H1 (cell line): Measurements from ENCODE around the gene PPP1R14B. TPM values are rescaled to one million over a fixed set of nuclear protein-coding genes. Genes with fewer than 3 reads are reported as not detected.

Experiments used
- CTCF ChIA-PET: fragments of 300-600 bp; sonication (Branson Sonifier 250); formaldehyde crosslinking; loops from one replicate; lab custom pipeline; 2021; ENCODE audit not compliant: partially characterized antibody; lab: Charles Lee
- POLR2A ChIA-PET: fragments of 300-600 bp; sonication (Branson Sonifier 250); formaldehyde crosslinking; loops from one replicate; lab custom pipeline; 2021; ENCODE audit warnings: inconsistent platforms; ENCODE audit not compliant: partially characterized antibody; lab: Charles Lee
- DNase-seq, 2 experiments: peaks; one replicate each; pipeline versions ENCODE4 v3.0.0 to v3.0.0-alpha.2; 2010 to 2022; ENCODE audit warnings: low spot score in 2 of 2, low read depth in 1 of 2, mixed read lengths in 1 of 2
- FAIRE-seq: peaks from 2 replicates; lab custom pipeline; 2011; peaks lifted over from hg19 to GRCh38; lab: Jason Lieb, UNC
- H2AFZ ChIP-seq: 2 replicates; pipeline ENCODE4 v1.8.1; 2012; ENCODE audit warnings: low read length, inconsistent platforms
- H2AK5ac ChIP-seq: 2 replicates; pipeline ENCODE4 v1.6.1; 2013; ENCODE audit warnings: low read depth, low read length
- H2BK120ac ChIP-seq: replicated peaks from 2 replicates; pipeline ENCODE3; 2013; ENCODE audit warnings: low read depth, low read length, inconsistent platforms
- H2BK12ac ChIP-seq: 2 replicates; pipeline ENCODE4 v1.6.1; 2013; ENCODE audit warnings: low read depth, low read length
- H2BK15ac ChIP-seq: 2 replicates; pipeline ENCODE4 v1.6.1; 2013; ENCODE audit warnings: low read length
- H2BK20ac ChIP-seq: 2 replicates; pipeline ENCODE4 v1.6.1; 2013; ENCODE audit warnings: low read length
- H2BK5ac ChIP-seq: 2 replicates; pipeline ENCODE4 v1.6.1; 2013; ENCODE audit warnings: low read depth, low read length
- H3K14ac ChIP-seq: 2 replicates; pipeline ENCODE4 v1.6.1; 2013; ENCODE audit warnings: inconsistent platforms; ENCODE audit not compliant: insufficient read length
- H3K18ac ChIP-seq: 2 replicates; pipeline ENCODE4 v1.6.1; 2013; ENCODE audit warnings: low read length; ENCODE audit errors: extremely low read depth
- H3K23ac ChIP-seq: 2 replicates; pipeline ENCODE4 v1.6.1; 2013; ENCODE audit warnings: inconsistent platforms; ENCODE audit not compliant: insufficient read length
- H3K23me2 ChIP-seq: 2 replicates; pipeline ENCODE4 v1.6.1; 2013; ENCODE audit warnings: low read depth, low read length
- H3K27ac ChIP-seq: 2 replicates; pipeline ENCODE4 v1.6.1; 2011; ENCODE audit warnings: low read depth, low read length, inconsistent platforms
- H3K27me3 ChIP-seq, 4 experiments: replicated peaks in 1 of 4; 1 replicate in 1 of 4; 2 replicates in 3 of 4; pipeline versions ENCODE4 v1.6.1 to v1.8.1; 2011 to 2013; ENCODE audit warnings: low read length in 3 of 4, mild to moderate bottlenecking in 3 of 4, inconsistent platforms in 2 of 4, mixed read lengths in 2 of 4, moderate library complexity in 1 of 4; ENCODE audit not compliant: control insufficient read depth in 3 of 4, insufficient read depth in 3 of 4; ENCODE audit errors: extremely low read depth in 1 of 4
- H3K36me3 ChIP-seq, 4 experiments: 2 replicates each; pipeline versions ENCODE4 v1.6.1 to v1.8.1; 2011 to 2013; ENCODE audit warnings: mild to moderate bottlenecking in 4 of 4, low read length in 3 of 4, moderate library complexity in 2 of 4, control low read depth in 1 of 4, inconsistent platforms in 1 of 4; ENCODE audit not compliant: insufficient read depth in 4 of 4, control insufficient read depth in 2 of 4
- H3K4ac ChIP-seq: replicated peaks from 2 replicates; pipeline ENCODE3; 2013; ENCODE audit warnings: low read length, low read depth, mixed read lengths, inconsistent platforms; ENCODE audit not compliant: insufficient read length
- H3K4me1 ChIP-seq, 4 experiments: replicated peaks in 1 of 4; 1 replicate in 1 of 4; 2 replicates in 3 of 4; pipeline versions ENCODE4 v1.6.1 to v1.8.1; 2011 to 2013; ENCODE audit warnings: low read length in 3 of 4, inconsistent platforms in 2 of 4, mixed read lengths in 1 of 4; ENCODE audit not compliant: insufficient read depth in 4 of 4, control insufficient read depth in 3 of 4
- H3K4me2 ChIP-seq, 2 experiments: 2 replicates each; pipeline versions ENCODE4 v1.6.1 to v1.8.1; 2011 to 2013; ENCODE audit warnings: low read depth in 2 of 2, low read length in 2 of 2, control low read depth in 1 of 2, inconsistent platforms in 1 of 2, mild to moderate bottlenecking in 1 of 2; ENCODE audit not compliant: insufficient read depth in 1 of 2
- H3K4me3 ChIP-seq, 4 experiments: fragments of 200-600, 300-600 bp in 1 of 4; sonication (generic), shearing (Covaris generic), sonication (Bioruptor Twin) in 1 of 4; 2 replicates each; pipeline versions ENCODE4 v1.5.1 to v1.8.1; 2011 to 2016; ENCODE audit warnings: low read length in 4 of 4, low read depth in 3 of 4, control low read depth in 2 of 4, inconsistent platforms in 2 of 4, mild to moderate bottlenecking in 2 of 4, mixed read lengths in 1 of 4, moderate library complexity in 1 of 4; ENCODE audit not compliant: insufficient read depth in 2 of 4; ENCODE audit errors: extremely low read depth in 1 of 4
- H3K56ac ChIP-seq: replicated peaks from 2 replicates; pipeline ENCODE3; 2013; ENCODE audit warnings: low read depth, mild to moderate bottlenecking, mixed read lengths, low read length, inconsistent platforms; ENCODE audit not compliant: insufficient read length
- H3K79me1 ChIP-seq: 2 replicates; pipeline ENCODE4 v1.6.1; 2013; ENCODE audit warnings: low read depth, low read length, control low read depth
- H3K79me2 ChIP-seq, 2 experiments: 2 replicates each; pipeline versions ENCODE4 v1.6.1 to v1.8.1; 2012 to 2013; ENCODE audit warnings: low read length in 2 of 2, mild to moderate bottlenecking in 2 of 2, inconsistent platforms in 1 of 2; ENCODE audit not compliant: insufficient read depth in 2 of 2, control insufficient read depth in 1 of 2
- H3K9ac ChIP-seq, 4 experiments: replicated peaks in 1 of 4; 1 replicate in 1 of 4; 2 replicates in 3 of 4; pipeline versions ENCODE4 v1.6.1 to v1.8.1; 2011 to 2013; ENCODE audit warnings: low read depth in 3 of 4, low read length in 3 of 4, control low read depth in 2 of 4, mild to moderate bottlenecking in 2 of 4, moderate library complexity in 2 of 4, inconsistent platforms in 1 of 4; ENCODE audit errors: extremely low read depth in 1 of 4
- H3K9me3 ChIP-seq, 2 experiments: 2 replicates each; pipeline versions ENCODE4 v1.6.1 to v1.8.1; 2012 to 2013; ENCODE audit warnings: mild to moderate bottlenecking in 2 of 2, moderate library complexity in 2 of 2, control low read depth in 1 of 2, inconsistent platforms in 1 of 2, low read depth in 1 of 2, low read length in 1 of 2, mixed read lengths in 1 of 2; ENCODE audit not compliant: insufficient read depth in 2 of 2
- H4K20me1 ChIP-seq, 2 experiments: replicated peaks in 1 of 2; 2 replicates each; pipeline versions ENCODE3 to v1.8.1; 2011 to 2013; ENCODE audit warnings: inconsistent platforms in 2 of 2, low read length in 2 of 2, mild to moderate bottlenecking in 1 of 2; ENCODE audit not compliant: insufficient read depth in 2 of 2, control insufficient read depth in 1 of 2
- H4K5ac ChIP-seq: 2 replicates; pipeline ENCODE4 v1.6.1; 2013; ENCODE audit warnings: low read length, low read depth, mixed read lengths, inconsistent platforms; ENCODE audit not compliant: insufficient read length
- H4K8ac ChIP-seq: 2 replicates; pipeline ENCODE4 v1.8.0; 2013; ENCODE audit warnings: mild to moderate bottlenecking, moderate library complexity, low read length, inconsistent platforms; ENCODE audit not compliant: insufficient read depth; ENCODE audit errors: extremely low read depth
- H4K91ac ChIP-seq: replicated peaks from 2 replicates; pipeline ENCODE3; 2013; ENCODE audit warnings: low read length, mixed read lengths, inconsistent platforms; ENCODE audit not compliant: insufficient read length
- CBX8 ChIP-seq: fragments of 300-800, 300-1000 bp; sonication (generic); IDR thresholded peaks from 2 replicates; pipeline ENCODE4 v1.7.1; 2016; ENCODE audit warnings: low read depth, low read length, borderline replicate concordance
- CHD2 ChIP-seq: IDR thresholded peaks from 2 replicates; pipeline ENCODE4 v1.6.1; 2012; ENCODE audit warnings: low read length, improper control_type of control experiment
- CREB1 ChIP-seq: IDR thresholded peaks from 2 replicates; pipeline ENCODE4 v1.6.1; 2012; ENCODE audit warnings: inconsistent platforms
- CTBP2 ChIP-seq: IDR thresholded peaks from 2 replicates; pipeline ENCODE4 v1.7.0; 2011; ENCODE audit warnings: borderline replicate concordance, mild to moderate bottlenecking, moderate library complexity, mixed read lengths, low read length; ENCODE audit not compliant: insufficient read depth, insufficient read length
- GABPA ChIP-seq: IDR thresholded peaks from 2 replicates; pipeline ENCODE4 v1.6.1; 2011; ENCODE audit warnings: mild to moderate bottlenecking, low read length, moderate library complexity, borderline replicate concordance; ENCODE audit not compliant: insufficient read depth
- GTF2F1 ChIP-seq: IDR thresholded peaks from 2 replicates; pipeline ENCODE4 v1.6.1; 2012; ENCODE audit warnings: low read depth, low read length, improper control_type of control experiment, borderline replicate concordance
- JUN ChIP-seq: IDR thresholded peaks from 2 replicates; pipeline ENCODE4 v1.6.1; 2011; ENCODE audit warnings: low read depth, mild to moderate bottlenecking, improper control_type of control experiment, low read length
- KDM1A ChIP-seq: fragments of 200-600, 300-600 bp; sonication (generic); IDR thresholded peaks from 2 replicates; pipeline ENCODE4 v1.7.1; 2016; ENCODE audit warnings: mild to moderate bottlenecking, low read length, borderline replicate concordance
- MAX ChIP-seq: IDR thresholded peaks from 2 replicates; pipeline ENCODE4 v1.6.1; 2012; ENCODE audit warnings: inconsistent platforms
- NANOG ChIP-seq: IDR thresholded peaks from 2 replicates; pipeline ENCODE4 v1.6.1; 2011; ENCODE audit warnings: low read length, low read depth, mild to moderate bottlenecking, inconsistent platforms; ENCODE audit not compliant: insufficient read depth, poor library complexity, severe bottlenecking
- NRF1 ChIP-seq: IDR thresholded peaks from 2 replicates; pipeline ENCODE4 v1.6.1; 2011; ENCODE audit warnings: mild to moderate bottlenecking, low read depth, low read length, improper control_type of control experiment
- RFX5 ChIP-seq: IDR thresholded peaks from 2 replicates; pipeline ENCODE4 v1.6.1; 2011; ENCODE audit warnings: low read depth, low read length, improper control_type of control experiment, borderline replicate concordance
- WGBS, 2 experiments: shearing (Covaris generic) in 1 of 2; methylation state at CpG; one replicate each; pipeline versions ENCODE4 v1.1.6 to v1.1.7; 2013 to 2015; ENCODE audit warnings: low lambda C conversion rate in 2 of 2, mixed read lengths in 2 of 2, inconsistent platforms in 1 of 2, low coverage in 1 of 2, missing lambda C conversion rate in 1 of 2; ENCODE audit not compliant: insufficient replicate concordance in 2 of 2, insufficient coverage in 1 of 2, insufficient read length in 1 of 2; ENCODE audit errors: extremely low coverage in 1 of 2, missing lambda C conversion rate in 1 of 2; 5-methylcytosine and 5-hydroxymethylcytosine counted together
- polyA plus RNA-seq, 7 experiments: library from polyadenylated mRNA; depleted of rRNA in 3 of 7; stranded (reverse) in 5 of 7; unstranded in 2 of 7; fragments of >200 nt in 5 of 7; fragments of 200-250 nt in 2 of 7; gene quantifications; 1 replicate in 5 of 7; 2 replicates in 1 of 7; 4 replicates in 1 of 7; pipeline versions ENCODE4 v1.2.1 to v1.2.3, GENCODE V29; 2011 to 2013; ENCODE audit warnings: missing spikeins in 2 of 7, mixed read lengths in 2 of 7
- total RNA-seq: library from RNA; stranded (reverse); fragmentation: NEBNext Ultra II Directional; extraction: Animal tissue kit (Norgen Biotek cat#: 25700); gene quantifications from 2 replicates; pipeline ENCODE4 v1.2.1, GENCODE V29; 2021
- TF ChIP-seq, protein P1 (sequence below): IDR thresholded peaks from 2 replicates; pipeline ENCODE4 v1.6.1; 2012; ENCODE audit warnings: inconsistent platforms

Gene PPP1R14B
- total and polyA plus RNA-seq, 2 of the 8 experiments (the other 6 are each of a cell fraction or from before 2014, with no cell fraction given), result 265 to 419 TPM

DNA sequence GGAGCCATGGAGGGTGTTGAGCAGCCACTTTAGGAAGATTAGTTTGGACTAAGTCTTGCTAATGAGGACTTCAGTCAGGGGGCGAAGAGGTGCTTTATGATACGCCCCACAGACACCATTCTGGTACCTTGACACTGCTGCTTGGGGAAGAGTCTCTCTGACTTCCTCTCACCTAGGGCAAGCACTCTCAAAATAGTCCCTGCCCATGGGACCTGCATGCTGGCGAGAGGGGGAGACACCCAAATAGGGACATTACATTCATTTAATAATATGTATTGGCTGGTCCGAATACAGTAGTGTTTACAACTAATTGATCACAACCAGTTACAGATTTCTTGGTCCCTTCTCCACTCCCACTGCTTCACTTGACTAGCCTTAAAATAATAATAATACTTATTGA is 49.0 kb upstream of the PPP1R14B start:
- Histone ChIP-seq H4K8ac (no peak overlapping the region), H3K79me1 (no peaks in the 10 kb centered on the region), H3K79me2 (no peaks in the 10 kb centered on the region), H3K27ac (no peak overlapping the region), H2BK20ac (no peak overlapping the region), H3K4me3 (no peak overlapping the region), H3K18ac (no peak overlapping the region), H2BK5ac (no peak overlapping the region), H3K36me3 (peaks cover 0 to 9% (median 0%) of the 10 kb centered on the region in 4 experiments; a peak in 1 of 8 replicates), H3K4me2 (no peak overlapping the region; a peak in 1 of 4 replicates), H3K23me2 (peaks cover 11% of the 10 kb centered on the region; the same call in 1 of the 2 replicates), H2BK120ac (no peak overlapping the region), H3K23ac (no peak overlapping the region), H3K4ac (no peak overlapping the region), H4K20me1 (peaks cover 3 to 19% of the 10 kb centered on the region in 2 experiments), H2BK12ac (no peak overlapping the region), H3K9me3 (no peaks in the 10 kb centered on the region; a peak in 1 of 4 replicates), H3K27me3 (peaks cover 90 to 100% (median 99%) of the 10 kb centered on the region in 4 experiments), H2AK5ac (no peak overlapping the region), H3K14ac (no peak overlapping the region), H3K9ac (no peak overlapping the region), H2BK15ac (no peak overlapping the region), H4K91ac (no peak overlapping the region), H3K56ac (no peak overlapping the region), H4K5ac (no peak overlapping the region), H2AFZ (no peak overlapping the region), H3K4me1 (peaks cover 0 to 32% (median 16%) of the 10 kb centered on the region in 4 experiments; a peak in 5 of 7 replicates)
- FAIRE-seq (no peak), DNase-seq (no peak)
- 63% methylated on average over 4 of the region's 4 CpGs; no CpG with 5 or more reads in 1 of the 2 experiments for WGBS, 2 experiments
- ChIA-PET POLR2A (interaction anchor here (0.7 to 1.9 kb wide), 2 partner anchors 11 kb away, joined by 5 to 14 read pairs; partner anchors contain the start of genes BAD and GPR137), CTCF (interaction anchor here (0.7 to 2.6 kb wide), 6 partner anchors 8 to 64 kb away, joined by 3 to 10 read pairs (median 3); partner anchors contain the start of genes BAD, GPR137 and TRMT112)
- TF ChIP-seq CREB1, result no peak
- TF ChIP-seq NRF1, result no peak
- no peak for TF ChIP-seq CBX8
- no peak for TF ChIP-seq RFX5
- no peak for TF ChIP-seq MAX
- TF ChIP-seq KDM1A, result no peak
- no peak for TF ChIP-seq CTBP2
- TF ChIP-seq JUN, result no peak
- TF ChIP-seq GTF2F1, result no peak
- TF ChIP-seq, protein P1, sequence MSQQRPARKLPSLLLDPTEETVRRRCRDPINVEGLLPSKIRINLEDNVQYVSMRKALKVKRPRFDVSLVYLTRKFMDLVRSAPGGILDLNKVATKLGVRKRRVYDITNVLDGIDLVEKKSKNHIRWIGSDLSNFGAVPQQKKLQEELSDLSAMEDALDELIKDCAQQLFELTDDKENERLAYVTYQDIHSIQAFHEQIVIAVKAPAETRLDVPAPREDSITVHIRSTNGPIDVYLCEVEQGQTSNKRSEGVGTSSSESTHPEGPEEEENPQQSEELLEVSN, result no peak
- no peak for TF ChIP-seq CHD2
- TF ChIP-seq GABPA, result no peak
- no peak for TF ChIP-seq NANOG
